CD4-positive, alpha-beta T cell treated with Interleukin-4 for 1 hour (primary cell): ENCODE results near the gene CDH4.
A peak's percentile ranks its signal among the peaks of the same experiment; 100 is the strongest.
"Not testable (repeated sequence)": the region's sequence is repeated elsewhere in the genome, so short reads cannot be mapped to it uniquely, and the experiment has no call there.

Experiments used
- DNase-seq, 2 donors: peaks; one replicate each; pipeline ENCODE4 v3.0.0-alpha.2; 2020 to 2022

Gene CDH4

GRCh38 chr20:61253640-61254511, 1.8 kb downstream of the CDH4 start:
- DNase-seq: no peak

GRCh38 chr20:61254881-61255626, 3.0 kb downstream of the CDH4 start:
- DNase-seq: no peak

- DNase-seq: no peak
These were observed 4.3 kb downstream of the CDH4 start for GRCh38 chr20:61256365-61256764.

- DNase-seq: no peak
These were observed 4.8 kb downstream of the CDH4 start for GRCh38 chr20:61256824-61257223.

GRCh38 chr20:61257611-61258010, 5.5 kb downstream of the CDH4 start:
- DNase-seq: no peak

GRCh38 chr20:61259741-61260140, 7.7 kb downstream of the CDH4 start:
- DNase-seq: no peak

- DNase-seq: no peak
These were observed 8.8 kb downstream of the CDH4 start for GRCh38 chr20:61260905-61261304.

GRCh38 chr20:61262036-61262435, 10.0 kb downstream of the CDH4 start:
- no peak for DNase-seq

GRCh38 chr20:61262514-61262913, 10.5 kb downstream of the CDH4 start:
- no peak for DNase-seq

GRCh38 chr20:61263084-61263695, 11.1 kb downstream of the CDH4 start:
- peak in 1 of 2 donors; percentile 21 for DNase-seq

- no peak for DNase-seq
These were observed 11.9 kb downstream of the CDH4 start for GRCh38 chr20:61263938-61264337.

- DNase-seq: no peak
These were observed 15.2 kb downstream of the CDH4 start for GRCh38 chr20:61267241-61267640.

- no peak for DNase-seq
These were observed 16.0 kb downstream of the CDH4 start for GRCh38 chr20:61268024-61268423.

- DNase-seq: no peak
These were observed 19.5 kb downstream of the CDH4 start for GRCh38 chr20:61271312-61272231.

- not testable (repeated sequence) for DNase-seq
These were observed 21.0 kb downstream of the CDH4 start for GRCh38 chr20:61273024-61273423.

GRCh38 chr20:61273666-61274065, 21.6 kb downstream of the CDH4 start:
- DNase-seq: not testable (repeated sequence)

- DNase-seq: no peak
These were observed 22.3 kb downstream of the CDH4 start for GRCh38 chr20:61274326-61274725.

GRCh38 chr20:61278296-61278695, 26.2 kb downstream of the CDH4 start:
- DNase-seq: no peak

- no peak for DNase-seq
These were observed 27.6 kb downstream of the CDH4 start for GRCh38 chr20:61279621-61280150.

- DNase-seq: no peak
These were observed 28.3 kb downstream of the CDH4 start for GRCh38 chr20:61280217-61280980.

GRCh38 chr20:61281286-61281795, 29.3 kb downstream of the CDH4 start:
- DNase-seq: no peak
